ENCODE results near the gene FAM227B. TPM values are rescaled to one million over a fixed set of nuclear protein-coding genes. Genes with fewer than 3 reads are reported as not detected.

FAM227B gene
- total and polyA plus RNA-seq, 2 of the 13 experiments (the other 11 are each of a cell fraction or from before 2014, with no cell fraction given) = 1.9 to 2.6 TPM

DNA sequence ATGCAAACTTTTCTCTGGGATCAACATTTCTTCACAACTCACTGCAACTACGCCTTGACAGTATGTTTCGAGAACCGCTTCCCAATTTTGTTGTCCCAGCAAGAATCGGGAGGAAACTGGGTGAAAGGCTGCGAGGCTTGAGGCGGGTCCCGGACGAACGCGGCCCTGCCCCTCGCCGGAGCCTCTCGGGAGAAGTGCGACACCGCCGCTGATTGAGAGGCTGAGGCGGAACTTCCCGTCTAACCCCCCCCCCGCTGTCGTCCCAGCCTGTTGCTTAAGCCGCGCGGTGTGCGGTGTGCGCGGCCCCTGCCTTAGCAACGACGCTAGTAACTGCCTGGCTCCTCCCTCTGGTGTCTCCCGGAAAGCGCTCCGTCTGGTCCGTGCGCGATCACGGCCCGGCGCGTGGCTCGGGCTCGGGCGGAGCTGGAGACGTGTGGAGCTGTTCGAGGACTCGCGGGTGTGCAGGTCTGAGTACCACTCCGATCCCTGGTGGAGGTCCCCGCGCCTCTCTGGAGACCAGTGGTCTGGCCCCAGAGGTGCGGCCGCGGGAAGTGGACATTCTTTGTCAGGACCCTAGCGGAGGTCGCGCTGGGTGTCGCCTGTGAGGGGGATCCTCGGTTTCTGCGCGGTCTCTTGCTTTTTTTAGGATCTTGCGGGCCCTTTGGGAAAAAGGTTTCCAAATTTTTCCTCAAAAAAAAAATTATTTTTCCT lies at the start of gene FAM227B, which contains the start of gene DTWD1 (continued):
- TF ChIP-seq, protein P1, sequence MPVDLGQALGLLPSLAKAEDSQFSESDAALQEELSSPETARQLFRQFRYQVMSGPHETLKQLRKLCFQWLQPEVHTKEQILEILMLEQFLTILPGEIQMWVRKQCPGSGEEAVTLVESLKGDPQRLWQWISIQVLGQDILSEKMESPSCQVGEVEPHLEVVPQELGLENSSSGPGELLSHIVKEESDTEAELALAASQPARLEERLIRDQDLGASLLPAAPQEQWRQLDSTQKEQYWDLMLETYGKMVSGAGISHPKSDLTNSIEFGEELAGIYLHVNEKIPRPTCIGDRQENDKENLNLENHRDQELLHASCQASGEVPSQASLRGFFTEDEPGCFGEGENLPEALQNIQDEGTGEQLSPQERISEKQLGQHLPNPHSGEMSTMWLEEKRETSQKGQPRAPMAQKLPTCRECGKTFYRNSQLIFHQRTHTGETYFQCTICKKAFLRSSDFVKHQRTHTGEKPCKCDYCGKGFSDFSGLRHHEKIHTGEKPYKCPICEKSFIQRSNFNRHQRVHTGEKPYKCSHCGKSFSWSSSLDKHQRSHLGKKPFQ (CRISPR knock-in tag; IDR thresholded peaks at IDR 0.05; ENCODE audit: insufficient replicate concordance) = peak; percentile 91
- TF ChIP-seq NCOA1 (CRISPR knock-in tag; IDR thresholded peaks at IDR 0.05) (peak; percentile 57; the same call in 1 of the 2 replicates), ZFAT (CRISPR knock-in tag; conservative IDR thresholded peaks at IDR 0.05) (no peak), JUND (CRISPR knock-in tag; IDR thresholded peaks at IDR 0.05) (peak; percentile 84), SMAD1 (CRISPR knock-in tag; IDR thresholded peaks at IDR 0.05; ENCODE audit: borderline replicate concordance, low read depth) (peak; percentile 96), ARID2 (CRISPR knock-in tag; IDR thresholded peaks at IDR 0.05; ENCODE audit: borderline replicate concordance) (peak; percentile 86; the same call in 1 of the 2 replicates), ZNF713 (CRISPR knock-in tag; IDR thresholded peaks at IDR 0.05) (0 out of 2 replicates have a peak, but pooled peaks have one; percentile 65), ZNF639 (CRISPR knock-in tag; conservative IDR thresholded peaks at IDR 0.05) (peak; percentile 95), KDM5A (IDR thresholded peaks at IDR 0.05; ENCODE audit: borderline replicate concordance, low read length) (peak; percentile 84), GABPB1 (CRISPR knock-in tag; IDR thresholded peaks at IDR 0.05) (peak; percentile 97), KDM6A (CRISPR knock-in tag; IDR thresholded peaks at IDR 0.05; ENCODE audit: low read depth) (0 out of 2 replicates have a peak, but pooled peaks have one; percentile 44), RARA (CRISPR knock-in tag; IDR thresholded peaks at IDR 0.05) (peak; percentile 49; the same call in 1 of the 2 replicates), MAF1 (CRISPR knock-in tag; IDR thresholded peaks at IDR 0.05; ENCODE audit: borderline replicate concordance) (peak; percentile 91), ZNF501 (CRISPR knock-in tag; IDR thresholded peaks at IDR 0.05) (peak; percentile 97), ZBTB4 (CRISPR knock-in tag; IDR thresholded peaks at IDR 0.05; ENCODE audit: borderline replicate concordance) (peak; percentile 93), RELA (CRISPR knock-in tag; IDR thresholded peaks at IDR 0.05) (no peak), ZMYM3 (CRISPR knock-in tag; IDR thresholded peaks at IDR 0.05) (peak; percentile 91), SP5 (CRISPR knock-in tag; IDR thresholded peaks at IDR 0.05; ENCODE audit: borderline replicate concordance, low read depth) (peak; percentile 85), PPARG (CRISPR knock-in tag; conservative IDR thresholded peaks at IDR 0.05) (peak; percentile 99), ZNF567 (CRISPR knock-in tag; IDR thresholded peaks at IDR 0.05; ENCODE audit: borderline replicate concordance) (no peak), POLR2AphosphoS5 (IDR thresholded peaks at IDR 0.05; ENCODE audit: low read depth, low read length) (peak; percentile 83), ATF7-NPFF (CRISPR knock-in tag; IDR thresholded peaks at IDR 0.05; ENCODE audit: low read depth) (peak; percentile 95)
- TF ChIP-seq, protein P2, sequence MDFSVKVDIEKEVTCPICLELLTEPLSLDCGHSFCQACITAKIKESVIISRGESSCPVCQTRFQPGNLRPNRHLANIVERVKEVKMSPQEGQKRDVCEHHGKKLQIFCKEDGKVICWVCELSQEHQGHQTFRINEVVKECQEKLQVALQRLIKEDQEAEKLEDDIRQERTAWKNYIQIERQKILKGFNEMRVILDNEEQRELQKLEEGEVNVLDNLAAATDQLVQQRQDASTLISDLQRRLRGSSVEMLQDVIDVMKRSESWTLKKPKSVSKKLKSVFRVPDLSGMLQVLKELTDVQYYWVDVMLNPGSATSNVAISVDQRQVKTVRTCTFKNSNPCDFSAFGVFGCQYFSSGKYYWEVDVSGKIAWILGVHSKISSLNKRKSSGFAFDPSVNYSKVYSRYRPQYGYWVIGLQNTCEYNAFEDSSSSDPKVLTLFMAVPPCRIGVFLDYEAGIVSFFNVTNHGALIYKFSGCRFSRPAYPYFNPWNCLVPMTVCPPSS (IDR thresholded peaks at IDR 0.05) = no peak

Measured in HepG2 (cell line).